22Rv1 (cell line): ENCODE measurements around the gene DOCK3.
"Not testable (repeated sequence)": the region's sequence is repeated elsewhere in the genome, so short reads cannot be mapped to it uniquely, and the experiment has no call there.

Experiments used
- H3K27ac ChIP-seq: fragments of 450-650 bp; 2 replicates; pipeline ENCODE4 v1.5.1; 2017
- ZFX ChIP-seq: fragments of 450-650 bp; IDR thresholded peaks from 2 replicates; pipeline ENCODE4 v1.6.1; 2017; ENCODE audit warnings: antibody characterized with exemption, borderline replicate concordance
- TF ChIP-seq, protein P1 (sequence below): fragments of 450-650 bp; IDR thresholded peaks from 2 replicates; pipeline ENCODE4 v1.5.1; 2017; ENCODE audit warnings: mild to moderate bottlenecking

Gene DOCK3

DNA sequence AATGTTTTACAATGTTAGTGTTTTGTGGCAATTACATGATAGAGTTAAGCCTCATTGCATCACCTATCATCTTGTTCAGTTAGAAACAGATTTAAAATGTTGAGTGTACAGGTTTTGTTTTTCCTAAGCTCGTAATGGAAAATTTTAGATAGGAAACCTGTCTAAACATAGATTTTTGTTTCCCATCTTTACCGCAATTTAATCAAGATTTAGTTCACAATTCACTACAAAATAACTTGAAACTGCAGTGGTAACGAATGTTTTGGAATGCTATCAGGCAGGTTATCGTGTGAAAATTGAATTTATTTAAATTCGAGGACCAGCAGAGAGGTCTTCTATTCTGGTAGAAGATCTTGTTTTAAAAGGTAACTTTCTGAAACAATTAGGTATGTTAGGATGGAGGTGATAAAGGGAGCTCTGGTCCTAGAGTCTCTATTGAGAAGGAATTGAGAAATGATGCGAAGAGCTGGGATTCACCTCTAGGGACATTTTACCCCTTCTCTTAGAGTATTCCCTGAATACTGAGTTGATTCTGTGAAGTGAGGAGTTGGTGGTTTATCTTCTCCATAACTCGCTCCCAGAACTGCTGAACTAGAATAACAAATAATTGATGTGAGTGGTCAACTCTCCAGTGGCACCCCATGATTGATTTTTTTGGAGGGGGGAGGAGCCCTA lies 1.4 kb downstream of the DOCK3 start:
- TF ChIP-seq ZFX, result no peak
- TF ChIP-seq, protein P1, sequence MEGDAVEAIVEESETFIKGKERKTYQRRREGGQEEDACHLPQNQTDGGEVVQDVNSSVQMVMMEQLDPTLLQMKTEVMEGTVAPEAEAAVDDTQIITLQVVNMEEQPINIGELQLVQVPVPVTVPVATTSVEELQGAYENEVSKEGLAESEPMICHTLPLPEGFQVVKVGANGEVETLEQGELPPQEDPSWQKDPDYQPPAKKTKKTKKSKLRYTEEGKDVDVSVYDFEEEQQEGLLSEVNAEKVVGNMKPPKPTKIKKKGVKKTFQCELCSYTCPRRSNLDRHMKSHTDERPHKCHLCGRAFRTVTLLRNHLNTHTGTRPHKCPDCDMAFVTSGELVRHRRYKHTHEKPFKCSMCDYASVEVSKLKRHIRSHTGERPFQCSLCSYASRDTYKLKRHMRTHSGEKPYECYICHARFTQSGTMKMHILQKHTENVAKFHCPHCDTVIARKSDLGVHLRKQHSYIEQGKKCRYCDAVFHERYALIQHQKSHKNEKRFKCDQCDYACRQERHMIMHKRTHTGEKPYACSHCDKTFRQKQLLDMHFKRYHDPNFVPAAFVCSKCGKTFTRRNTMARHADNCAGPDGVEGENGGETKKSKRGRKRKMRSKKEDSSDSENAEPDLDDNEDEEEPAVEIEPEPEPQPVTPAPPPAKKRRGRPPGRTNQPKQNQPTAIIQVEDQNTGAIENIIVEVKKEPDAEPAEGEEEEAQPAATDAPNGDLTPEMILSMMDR, result no peak
- no peak overlapping the region for H3K27ac ChIP-seq

DNA sequence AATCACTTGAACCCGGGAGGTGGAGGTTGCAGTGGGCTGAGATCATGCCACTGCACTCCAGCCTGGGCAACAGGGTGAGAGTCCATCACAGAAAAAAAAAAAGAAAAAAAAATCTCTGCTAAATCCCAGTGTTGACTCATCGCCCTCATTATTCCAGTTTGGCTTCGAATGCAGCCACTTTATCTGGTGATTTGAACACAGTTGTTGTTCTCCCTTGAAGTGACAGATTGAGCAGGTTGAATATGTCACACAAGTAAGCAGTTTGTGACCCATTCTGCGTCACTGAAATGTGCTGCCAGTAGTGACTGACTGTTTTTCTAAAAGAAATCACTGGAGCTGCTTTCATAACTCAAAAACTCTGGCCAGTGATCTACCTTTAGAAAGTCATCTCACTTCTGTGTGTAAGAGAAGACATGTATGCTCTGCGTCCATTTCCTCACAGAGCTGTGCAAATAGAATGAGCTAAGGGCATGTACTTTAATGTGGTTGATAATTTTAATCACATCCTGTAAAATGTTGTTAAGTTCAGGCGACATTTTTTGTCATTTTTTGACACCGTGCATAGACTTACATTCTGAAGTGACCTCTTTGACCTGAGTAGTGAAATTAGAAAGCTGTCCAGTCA lies 12.5 kb downstream of the DOCK3 start:
- no peak overlapping the region for H3K27ac ChIP-seq
- TF ChIP-seq, protein P1, result no peak
- TF ChIP-seq ZFX, result no peak

DNA sequence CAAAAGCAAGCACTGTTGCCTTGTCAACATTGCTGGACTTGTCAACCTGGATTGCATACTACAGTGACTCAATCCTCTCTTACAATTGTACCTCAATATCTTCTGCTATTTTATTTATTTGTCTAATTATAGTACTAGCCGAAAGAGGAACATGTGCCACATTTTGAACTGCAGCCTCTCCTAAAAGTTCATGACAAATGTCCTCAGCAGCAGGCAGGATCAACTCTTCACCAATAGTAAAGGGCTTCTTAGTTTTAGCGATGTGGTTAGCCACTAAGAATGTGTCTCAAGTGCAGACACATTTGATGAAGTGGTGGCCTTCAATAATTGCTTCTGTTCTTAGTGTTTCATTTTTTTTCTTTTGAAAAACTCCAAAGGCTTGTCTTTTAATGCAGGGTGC lies 13.2 kb downstream of the DOCK3 start:
- no peak overlapping the region for H3K27ac ChIP-seq
- TF ChIP-seq, protein P1, result no peak
- TF ChIP-seq ZFX, result no peak

DNA sequence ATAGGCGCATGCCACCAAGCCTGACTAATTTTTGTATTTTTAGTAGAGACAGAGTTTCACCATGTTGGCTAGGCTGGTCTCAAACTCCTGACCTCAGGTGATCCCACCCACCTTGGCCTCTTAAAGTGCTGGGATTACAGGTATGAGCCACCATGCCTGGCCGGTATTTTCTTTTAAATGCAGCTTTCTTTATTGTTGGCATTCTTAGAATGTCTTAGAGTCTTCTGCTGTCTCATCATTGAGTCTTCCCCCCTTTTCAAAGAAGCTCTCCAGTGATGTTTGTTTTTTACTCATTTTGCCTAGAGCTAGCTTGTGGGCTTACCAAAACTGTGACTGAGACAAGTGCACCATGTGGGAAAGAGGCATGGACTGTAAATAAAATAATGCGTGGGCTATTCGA lies 13.9 kb downstream of the DOCK3 start:
- H3K27ac ChIP-seq, result not testable (repeated sequence)

DNA sequence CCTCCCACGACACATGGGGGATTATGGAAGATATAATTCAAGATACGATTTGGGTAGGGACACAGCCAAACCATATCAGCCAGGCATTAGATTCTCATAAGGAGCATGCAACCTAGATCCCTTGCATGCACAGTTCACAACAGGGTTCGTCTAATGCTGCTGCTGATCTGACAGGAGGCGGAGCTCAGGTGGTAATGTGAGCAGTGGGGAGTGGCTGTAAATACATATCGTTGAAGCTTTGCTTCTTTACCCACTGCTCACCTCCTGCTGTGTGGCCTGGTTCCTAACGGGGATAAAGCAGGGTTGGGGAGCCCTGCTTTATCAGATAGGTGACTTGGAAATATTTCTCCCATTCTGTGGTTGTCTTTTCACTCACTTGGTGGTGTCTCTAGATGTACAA lies 14.8 kb downstream of the DOCK3 start:
- TF ChIP-seq ZFX, result no peak
- TF ChIP-seq, protein P1, result no peak
- no peak overlapping the region for H3K27ac ChIP-seq

DNA sequence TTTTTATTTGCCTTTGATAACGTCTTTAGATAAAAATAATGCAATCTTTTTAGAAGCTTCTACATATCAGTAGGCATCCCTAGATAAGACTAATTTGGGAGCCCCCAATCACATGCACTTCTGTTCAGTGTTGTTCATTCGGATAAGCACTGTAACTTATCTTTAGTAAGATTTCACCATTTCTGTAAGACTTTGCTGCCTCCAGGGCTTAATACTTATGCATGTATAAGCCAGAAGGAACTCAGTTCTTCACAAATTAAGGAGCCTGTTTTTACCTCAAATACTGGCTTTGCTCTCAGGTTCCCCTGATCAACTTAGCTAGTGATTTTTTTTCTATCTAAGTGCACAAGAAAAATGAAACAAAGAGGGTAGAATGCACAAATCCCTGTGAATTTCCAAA lies 20.3 kb downstream of the DOCK3 start:
- no peak overlapping the region for H3K27ac ChIP-seq
- no peak for TF ChIP-seq ZFX
- TF ChIP-seq, protein P1, result no peak

DNA sequence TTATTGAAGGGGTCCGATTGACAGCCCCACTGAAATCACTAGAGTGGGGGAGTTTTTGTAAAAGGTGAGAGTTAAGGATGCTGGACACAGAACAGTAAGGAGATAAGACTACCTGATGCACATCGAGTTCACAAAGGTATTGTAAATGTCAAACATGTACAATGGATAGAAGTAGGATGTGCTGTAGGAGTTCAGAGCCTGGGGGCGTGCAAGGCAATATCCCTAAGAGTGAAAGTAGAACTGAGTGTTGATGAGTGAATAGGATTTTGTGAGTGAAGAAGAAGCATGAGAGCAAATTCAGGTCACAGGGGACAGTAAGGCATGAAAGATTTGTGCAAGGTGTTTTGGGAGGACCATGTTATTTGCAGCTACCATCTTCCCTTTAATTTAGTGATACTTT lies 21.5 kb downstream of the DOCK3 start:
- H3K27ac ChIP-seq, result no peak overlapping the region
- TF ChIP-seq ZFX, result no peak
- TF ChIP-seq, protein P1, result no peak
